Measurements from ENCODE around the gene DNAAF5.

GRCh38 chr7:835485-836401 is 109.2 kb downstream of the DNAAF5 start:
- no peak for TF ChIP-seq POLR2A (IDR thresholded peaks at IDR 0.05; ENCODE audit: low read length)
- no peak for TF ChIP-seq GATA1 (IDR thresholded peaks at IDR 0.05; ENCODE audit: low read depth, low read length)
